Natural killer cell (primary cell): ENCODE data around the gene TMEM231. TPM values are rescaled to one million over a fixed set of nuclear protein-coding genes. Genes with fewer than 3 reads are reported as not detected.
A peak's percentile ranks its signal among the peaks of the same experiment; 100 is the strongest.

Source experiments
- ATAC-seq, 3 donors: fragments of 150-1000 bp in 2 of 3; fragments of 200-7000 bp in 1 of 3; cut with Tn5 transposase; 1 replicate in 1 of 3; 2 replicates in 2 of 3; pipeline ENCODE4 v1.10.0; 2021; ENCODE audit warnings: mild to moderate bottlenecking in 2 of 3, moderate library complexity in 2 of 3
- DNase-seq, 2 donors: peaks; one replicate each; pipeline versions ENCODE4 v3.0.0 to v3.0.0-alpha.2; 2013 to 2021; ENCODE audit warnings: mixed read lengths in 1 of 2
- H3K27ac ChIP-seq: one replicate; pipeline ENCODE4 v1.5.1; 2013; ENCODE audit warnings: mild to moderate bottlenecking, low read length
- H3K27me3 ChIP-seq: one replicate; pipeline ENCODE4 v1.6.1; 2013; ENCODE audit warnings: low read length; ENCODE audit not compliant: control insufficient read depth, insufficient read depth
- H3K36me3 ChIP-seq: one replicate; pipeline ENCODE4 v1.6.1; 2013; ENCODE audit warnings: low read length; ENCODE audit not compliant: control insufficient read depth, insufficient read depth
- H3K4me1 ChIP-seq: one replicate; pipeline ENCODE4 v1.6.1; 2013; ENCODE audit warnings: low read length; ENCODE audit not compliant: control insufficient read depth, insufficient read depth
- H3K4me3 ChIP-seq: one replicate; pipeline ENCODE4 v1.5.1; 2013; ENCODE audit warnings: low read length
- H3K9me3 ChIP-seq: one replicate; pipeline ENCODE4 v1.6.1; 2013; ENCODE audit warnings: low read length; ENCODE audit not compliant: control insufficient read depth, insufficient read depth
- H3K27ac Mint-ChIP-seq, 2 donors: one replicate each; pipeline ENCODE4 v1.8.0; 2022; ENCODE audit warnings: mild to moderate bottlenecking in 2 of 2, mixed read lengths in 2 of 2, moderate library complexity in 1 of 2
- H3K27me3 Mint-ChIP-seq, 2 donors: one replicate each; pipeline ENCODE4 v1.8.0; 2022; ENCODE audit warnings: low read depth in 2 of 2, mixed read lengths in 2 of 2
- H3K36me3 Mint-ChIP-seq: one replicate; pipeline ENCODE4 v1.8.0; 2022; ENCODE audit warnings: mixed read lengths
- H3K4me1 Mint-ChIP-seq, 2 donors: one replicate each; pipeline ENCODE4 v1.8.0; 2022; ENCODE audit warnings: mixed read lengths in 2 of 2
- H3K4me3 Mint-ChIP-seq: one replicate; pipeline ENCODE4 v1.8.0; 2022; ENCODE audit warnings: mild to moderate bottlenecking, moderate library complexity, mixed read lengths
- H3K9me3 Mint-ChIP-seq, 2 donors: one replicate each; pipeline ENCODE4 v1.8.0; 2022; ENCODE audit warnings: mixed read lengths in 2 of 2
- WGBS: methylation state at CpG from one replicate; pipeline ENCODE4 v1.1.7; 2013; ENCODE audit warnings: missing lambda C conversion rate; ENCODE audit not compliant: insufficient coverage; 5-methylcytosine and 5-hydroxymethylcytosine counted together
- intact Hi-C: fragments of 100-400 bp; cut with micrococcal nuclease; formaldehyde crosslinking; loops from one replicate; pipeline ENCODE4 v1.14.2; 2022
- total RNA-seq, 4 donors: library from RNA; stranded (reverse); fragments of 120-200 nt in 1 of 4; gene quantifications; one replicate each; pipeline versions ENCODE4 v1.2.3 to v1.2.4, GENCODE V29; 2013 to 2022
- TF ChIP-seq, protein P1 (sequence below): fragments of 200-600 bp; IDR thresholded peaks from one replicate; pipeline ENCODE4 v1.8.0; 2022; ENCODE audit warnings: antibody characterized with exemption

The TMEM231 gene
- total RNA-seq, 3 donors from 2014 or later (not counting 1 experiment from before 2014, with no cell fraction given), result 2.1 to 2.7 (median 2.4) TPM

DNA sequence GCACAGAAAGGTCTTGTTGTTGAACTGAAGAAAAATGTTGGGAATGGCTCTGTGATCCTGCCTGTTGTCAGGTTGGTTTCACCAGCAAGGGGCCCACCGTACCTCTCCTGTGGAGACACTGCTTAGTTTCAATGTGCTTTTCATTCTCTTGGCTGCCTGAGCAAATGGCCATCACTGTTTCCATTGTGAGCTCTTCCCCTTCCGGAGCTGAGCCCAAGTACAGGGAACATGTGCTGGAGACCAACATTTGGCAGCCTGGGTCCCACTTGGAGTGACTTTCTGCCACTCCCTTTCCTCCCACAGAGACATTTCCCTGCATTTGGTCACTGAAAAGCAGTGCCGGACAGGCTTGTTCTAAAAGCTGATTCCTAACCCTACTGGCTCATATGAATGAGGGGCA lies 33.3 kb upstream of the TMEM231 start:
- TF ChIP-seq, protein P1, sequence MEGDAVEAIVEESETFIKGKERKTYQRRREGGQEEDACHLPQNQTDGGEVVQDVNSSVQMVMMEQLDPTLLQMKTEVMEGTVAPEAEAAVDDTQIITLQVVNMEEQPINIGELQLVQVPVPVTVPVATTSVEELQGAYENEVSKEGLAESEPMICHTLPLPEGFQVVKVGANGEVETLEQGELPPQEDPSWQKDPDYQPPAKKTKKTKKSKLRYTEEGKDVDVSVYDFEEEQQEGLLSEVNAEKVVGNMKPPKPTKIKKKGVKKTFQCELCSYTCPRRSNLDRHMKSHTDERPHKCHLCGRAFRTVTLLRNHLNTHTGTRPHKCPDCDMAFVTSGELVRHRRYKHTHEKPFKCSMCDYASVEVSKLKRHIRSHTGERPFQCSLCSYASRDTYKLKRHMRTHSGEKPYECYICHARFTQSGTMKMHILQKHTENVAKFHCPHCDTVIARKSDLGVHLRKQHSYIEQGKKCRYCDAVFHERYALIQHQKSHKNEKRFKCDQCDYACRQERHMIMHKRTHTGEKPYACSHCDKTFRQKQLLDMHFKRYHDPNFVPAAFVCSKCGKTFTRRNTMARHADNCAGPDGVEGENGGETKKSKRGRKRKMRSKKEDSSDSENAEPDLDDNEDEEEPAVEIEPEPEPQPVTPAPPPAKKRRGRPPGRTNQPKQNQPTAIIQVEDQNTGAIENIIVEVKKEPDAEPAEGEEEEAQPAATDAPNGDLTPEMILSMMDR, result no peak
- H3K27ac Mint-ChIP-seq, result no peak overlapping the region
- no peaks in the 10 kb centered on the region for H3K36me3 Mint-ChIP-seq
- ATAC-seq (no peak), DNase-seq (no peak)
- Histone ChIP-seq H3K27me3 (no peaks in the 10 kb centered on the region), H3K4me1 (no peaks in the 10 kb centered on the region), H3K36me3 (no peaks in the 10 kb centered on the region), H3K27ac (no peak overlapping the region), H3K9me3 (no peaks in the 10 kb centered on the region), H3K4me3 (no peak overlapping the region)
- no peaks in the 10 kb centered on the region for H3K27me3 Mint-ChIP-seq
- no peaks in the 10 kb centered on the region for H3K9me3 Mint-ChIP-seq
- WGBS, result 96% methylated on average over 3 of the region's 3 CpGs
- H3K4me3 Mint-ChIP-seq, result no peak overlapping the region
- peaks cover 0 to 10% of the 10 kb centered on the region in 2 donors for H3K4me1 Mint-ChIP-seq
- intact Hi-C loops, result no loop called here

DNA sequence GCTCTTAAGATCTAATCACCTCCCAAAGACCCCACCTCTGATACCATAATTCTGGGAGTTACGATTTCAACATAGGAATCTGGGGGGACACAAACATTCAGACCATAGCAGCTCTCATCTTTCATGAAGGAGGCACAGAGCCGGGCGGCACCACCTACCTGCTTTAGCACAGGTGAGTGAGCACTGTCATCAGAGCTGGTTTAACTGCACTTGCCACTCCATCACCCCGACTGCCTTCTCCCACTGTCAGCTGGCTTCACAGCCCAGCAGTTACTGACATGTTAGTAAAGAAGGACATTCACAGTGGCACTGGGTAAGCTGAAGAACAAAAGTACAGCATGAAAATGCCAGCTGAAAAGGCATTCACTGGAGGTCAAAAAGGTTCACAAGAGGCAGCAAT lies 32.7 kb upstream of the TMEM231 start:
- Histone ChIP-seq H3K27me3 (no peaks in the 10 kb centered on the region), H3K9me3 (no peaks in the 10 kb centered on the region), H3K27ac (no peak overlapping the region), H3K36me3 (no peaks in the 10 kb centered on the region), H3K4me3 (no peak overlapping the region), H3K4me1 (no peaks in the 10 kb centered on the region)
- 96% methylated on average over 4 of the region's 4 CpGs for WGBS
- ATAC-seq (no peak), DNase-seq (no peak)
- TF ChIP-seq, protein P1, result no peak
- Mint-ChIP-seq H3K4me3 (no peak overlapping the region), H3K9me3 (no peaks in the 10 kb centered on the region), H3K36me3 (no peaks in the 10 kb centered on the region), H3K27me3 (no peaks in the 10 kb centered on the region), H3K4me1 (peaks cover 0 to 10% of the 10 kb centered on the region in 2 donors), H3K27ac (no peak overlapping the region)
- intact Hi-C loops, result no loop called here

DNA sequence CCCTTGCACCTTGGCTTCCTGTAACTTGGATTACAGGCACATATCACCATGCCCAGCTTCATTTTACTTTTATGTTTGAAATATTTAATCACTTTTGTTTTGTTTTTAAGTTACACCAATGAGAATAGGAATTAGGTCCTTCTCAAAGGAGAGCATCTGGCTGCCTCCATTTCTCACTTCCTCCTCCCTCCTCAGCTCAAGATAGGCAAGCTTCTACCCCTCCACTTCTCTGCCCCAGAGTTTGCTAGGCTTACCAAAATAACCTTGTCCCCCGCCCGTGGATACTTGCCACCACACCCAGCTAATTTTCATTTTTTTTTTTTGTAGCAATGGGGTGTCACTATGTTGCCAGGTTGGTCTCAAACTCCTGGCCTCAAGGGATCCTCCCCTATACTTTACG lies 28.1 kb upstream of the TMEM231 start:
- Histone ChIP-seq H3K36me3 (peaks cover 5% of the 10 kb centered on the region), H3K27me3 (no peaks in the 10 kb centered on the region), H3K27ac (no peak overlapping the region), H3K4me3 (no peak overlapping the region), H3K9me3 (no peaks in the 10 kb centered on the region), H3K4me1 (no peaks in the 10 kb centered on the region)
- 58% methylated on average over 3 of the region's 3 CpGs for WGBS
- H3K27ac Mint-ChIP-seq, result peak overlapping the region in 1 of 2 donors; percentile 11
- no peaks in the 10 kb centered on the region for H3K9me3 Mint-ChIP-seq
- DNase-seq (no peak), ATAC-seq (no peak)
- H3K36me3 Mint-ChIP-seq, result no peaks in the 10 kb centered on the region
- peaks cover 4 to 10% of the 10 kb centered on the region in 2 donors for H3K4me1 Mint-ChIP-seq
- intact Hi-C loops, result no loop called here
- TF ChIP-seq, protein P1, result no peak
- no peaks in the 10 kb centered on the region for H3K27me3 Mint-ChIP-seq
- H3K4me3 Mint-ChIP-seq, result no peak overlapping the region

DNA sequence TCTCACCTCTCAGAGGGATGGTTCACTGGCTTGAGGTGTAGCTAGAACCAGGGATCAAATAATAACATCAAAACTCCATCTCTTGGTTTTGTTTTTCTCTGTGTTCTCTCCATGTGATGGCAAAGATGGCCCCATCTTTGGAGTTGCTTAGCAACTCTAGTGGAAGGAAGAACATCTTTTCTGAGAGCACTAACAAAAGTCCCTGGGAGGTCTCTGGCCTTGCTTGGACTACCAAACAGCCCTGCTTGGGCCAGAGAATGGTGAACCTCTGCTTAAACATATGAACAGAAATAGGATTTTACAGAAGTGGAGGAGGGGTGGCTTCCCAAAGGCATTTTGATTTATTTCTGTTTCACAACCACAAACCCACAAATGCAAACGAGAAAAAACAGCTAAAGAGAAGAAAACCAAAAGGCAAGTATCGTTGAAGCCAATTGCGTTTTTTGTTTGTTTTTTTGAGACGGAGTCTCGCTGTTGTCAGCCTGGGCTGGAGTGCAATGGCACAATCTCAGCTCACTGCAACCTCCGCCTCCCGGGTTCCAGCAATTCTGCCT lies 23.3 kb upstream of the TMEM231 start:
- no peaks in the 10 kb centered on the region for H3K9me3 ChIP-seq
- DNase-seq, result no peak
- Mint-ChIP-seq H3K9me3 (no peaks in the 10 kb centered on the region), H3K4me1 (peaks cover 2 to 17% of the 10 kb centered on the region in 2 donors), H3K27ac (peak overlapping the region in 1 of 2 donors; percentile 27), H3K4me3 (no peak overlapping the region), H3K36me3 (no peaks in the 10 kb centered on the region), H3K27me3 (no peaks in the 10 kb centered on the region)
- no peak overlapping the region for H3K27ac ChIP-seq
- H3K4me3 ChIP-seq, result no peak overlapping the region
- intact Hi-C loops, result no loop called here
- TF ChIP-seq, protein P1, result no peak
- no peaks in the 10 kb centered on the region for H3K27me3 ChIP-seq
- no peaks in the 10 kb centered on the region for H3K4me1 ChIP-seq
- ATAC-seq, result no peak
- WGBS, result 40% methylated on average over 7 of the region's 7 CpGs
- H3K36me3 ChIP-seq, result peaks cover 43% of the 10 kb centered on the region
